Common myeloid progenitor, CD34-positive (primary cell): ENCODE results near the gene CBX7.

Experiments used
- CTCF ChIA-PET: fragments of 350-600 bp; sonication (Branson Sonifier 250); formaldehyde crosslinking; loops from one replicate; lab custom pipeline; 2021; ENCODE audit warnings: antibody characterized with exemption; lab: Charles Lee
- POLR2A ChIA-PET: fragments of 350-600 bp; sonication (Branson Sonifier 250); formaldehyde crosslinking; loops from one replicate; lab custom pipeline; 2021; ENCODE audit warnings: antibody characterized with exemption; lab: Charles Lee
- DNase-seq, 3 donors: peaks; one replicate each; pipeline versions ENCODE4 v3.0.0 to v3.0.0-alpha.2; 2013
- H3K27ac ChIP-seq, 2 experiments: 1 replicate in 1 of 2; 2 replicates in 1 of 2; pipeline ENCODE4 v1.7.0; 2013; ENCODE audit warnings: inconsistent platforms in 2 of 2, low read length in 2 of 2, mild to moderate bottlenecking in 2 of 2, low read depth in 1 of 2, moderate library complexity in 1 of 2; ENCODE audit not compliant: severe bottlenecking in 2 of 2, insufficient read depth in 1 of 2, poor library complexity in 1 of 2
- H3K27me3 ChIP-seq, 5 experiments: replicated peaks in 2 of 5; 1 replicate in 3 of 5; 2 replicates in 2 of 5; pipeline versions ENCODE4 v1.6.1 to v1.7.0; 2013; ENCODE audit warnings: low read length in 4 of 5, mild to moderate bottlenecking in 2 of 5, moderate library complexity in 2 of 5, inconsistent platforms in 1 of 5; ENCODE audit not compliant: insufficient read depth in 5 of 5, control insufficient read depth in 4 of 5
- H3K36me3 ChIP-seq, 4 experiments: 1 replicate in 2 of 4; 2 replicates in 2 of 4; pipeline versions ENCODE4 v1.6.1 to v1.7.0; 2013; ENCODE audit warnings: low read length in 3 of 4, control low read depth in 1 of 4, mild to moderate bottlenecking in 1 of 4; ENCODE audit not compliant: control insufficient read depth in 4 of 4, insufficient read depth in 4 of 4
- H3K4me1 ChIP-seq, 4 experiments: 1 replicate in 3 of 4; 2 replicates in 1 of 4; pipeline versions ENCODE4 v1.6.1 to v1.7.1; 2013; ENCODE audit warnings: low read length in 3 of 4, mild to moderate bottlenecking in 3 of 4, control low read depth in 1 of 4, inconsistent platforms in 1 of 4, moderate library complexity in 1 of 4; ENCODE audit not compliant: control insufficient read depth in 4 of 4, insufficient read depth in 4 of 4; ENCODE audit errors: control extremely low read depth in 1 of 4
- H3K4me3 ChIP-seq, 7 experiments: 1 replicate in 4 of 7; 2 replicates in 3 of 7; pipeline versions ENCODE4 v1.5.1 to v1.7.0; 2013; ENCODE audit warnings: mild to moderate bottlenecking in 7 of 7, low read length in 6 of 7, moderate library complexity in 6 of 7, inconsistent platforms in 2 of 7, low read depth in 2 of 7, control low read depth in 1 of 7; ENCODE audit not compliant: insufficient read depth in 4 of 7, control insufficient read depth in 1 of 7; ENCODE audit errors: extremely low read depth in 1 of 7
- H3K9me3 ChIP-seq, 5 experiments: 1 replicate in 4 of 5; 2 replicates in 1 of 5; pipeline versions ENCODE4 v1.6.1 to v1.7.1; 2013; ENCODE audit warnings: low read length in 4 of 5, mild to moderate bottlenecking in 2 of 5, inconsistent platforms in 1 of 5, low read depth in 1 of 5, moderate library complexity in 1 of 5; ENCODE audit not compliant: control insufficient read depth in 4 of 5, insufficient read depth in 2 of 5; ENCODE audit errors: control extremely low read depth in 1 of 5
- WGBS: methylation state at CpG from one replicate; pipeline ENCODE4 v1.1.5; 2013; ENCODE audit not compliant: insufficient coverage; 5-methylcytosine and 5-hydroxymethylcytosine counted together

Gene CBX7

GRCh38 chr22:39103431-39103830, 49.0 kb downstream of the CBX7 start:
- ChIA-PET CTCF (no interaction called here), POLR2A (no interaction called here)

GRCh38 chr22:39101226-39101625, 51.3 kb downstream of the CBX7 start:
- no peak overlapping the region for H3K27ac ChIP-seq
- 93% methylated on average over 7 of the region's 13 CpGs for WGBS
- no peaks in the 10 kb centered on the region for H3K9me3 ChIP-seq
- DNase-seq = no peak
- no peaks in the 10 kb centered on the region for H3K27me3 ChIP-seq
- POLR2A ChIA-PET = no interaction called here
- H3K36me3 ChIP-seq = no peaks in the 10 kb centered on the region
- CTCF ChIA-PET = no interaction called here
- no peak overlapping the region for H3K4me3 ChIP-seq
- peaks cover 0 to 15% (median 10%) of the 10 kb centered on the region in 4 experiments for H3K4me1 ChIP-seq

More at GRCh38 chr22:39103431-39103830, 49.0 kb downstream of the CBX7 start:
- WGBS = 93% methylated on average over 2 of the region's 2 CpGs
- H3K9me3 ChIP-seq = no peaks in the 10 kb centered on the region
- DNase-seq = no peak
- H3K4me3 ChIP-seq = no peak overlapping the region
- H3K36me3 ChIP-seq = no peaks in the 10 kb centered on the region
- no peak overlapping the region for H3K27ac ChIP-seq
- H3K4me1 ChIP-seq = no peaks in the 10 kb centered on the region
- H3K27me3 ChIP-seq = no peaks in the 10 kb centered on the region

DNA sequence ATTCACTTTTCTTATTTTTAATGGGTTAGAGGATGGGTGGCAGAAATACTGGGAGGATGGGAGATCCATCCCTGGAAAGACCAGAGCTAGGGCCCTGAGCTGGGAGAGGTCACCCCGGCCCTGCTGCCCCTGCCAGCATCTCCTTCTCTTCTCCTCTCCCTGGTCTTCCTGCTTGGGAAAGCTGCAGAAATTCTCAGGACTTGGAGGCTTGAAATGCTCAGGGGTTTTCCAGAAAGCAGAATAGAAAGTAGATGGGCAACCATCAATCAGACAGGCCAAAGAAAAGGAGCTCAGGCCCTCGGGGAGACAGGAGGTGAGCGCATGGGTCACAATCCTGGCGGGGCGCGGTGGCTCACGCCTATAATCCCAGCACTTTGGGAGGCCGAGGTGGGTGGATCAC, 53.9 kb downstream of the CBX7 start:
- Histone ChIP-seq H3K36me3 (no peaks in the 10 kb centered on the region), H3K4me3 (no peak overlapping the region), H3K27ac (no peak overlapping the region), H3K9me3 (no peaks in the 10 kb centered on the region), H3K27me3 (no peaks in the 10 kb centered on the region), H3K4me1 (peaks cover 0 to 15% (median 10%) of the 10 kb centered on the region in 4 experiments)
- POLR2A ChIA-PET = no interaction called here
- WGBS = 100% methylated on average over 7 of the region's 8 CpGs
- CTCF ChIA-PET = interaction anchor here (0.5 to 2.1 kb wide), 3 partner anchors 13 to 117 kb away, joined by 3 to 5 read pairs (median 3); partner anchors contain the start of gene APOBEC3B
- DNase-seq = no peak

DNA sequence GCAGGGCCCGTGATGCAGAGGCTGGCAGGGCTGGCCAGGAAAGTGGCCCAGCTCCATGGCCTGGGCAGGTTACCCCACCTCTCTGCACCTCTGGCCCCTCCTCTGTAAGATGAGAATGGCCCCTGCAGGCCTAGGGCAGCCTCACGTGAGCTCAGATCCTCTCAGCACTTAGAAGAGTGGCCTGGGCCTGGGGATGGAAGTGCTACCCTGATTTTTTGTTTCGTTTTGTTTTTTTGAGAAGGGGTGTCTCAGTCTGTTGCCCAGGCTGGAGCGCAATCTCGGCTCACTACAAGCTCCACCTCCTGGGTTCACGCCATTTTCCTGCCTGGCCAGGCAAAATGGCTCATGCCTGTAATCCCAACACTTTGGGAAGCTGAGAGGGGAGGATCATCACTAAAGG, 54.5 kb downstream of the CBX7 start:
- no peak for DNase-seq
- Histone ChIP-seq H3K36me3 (no peaks in the 10 kb centered on the region), H3K4me1 (peaks cover 0 to 15% (median 10%) of the 10 kb centered on the region in 4 experiments), H3K9me3 (no peaks in the 10 kb centered on the region), H3K4me3 (no peak overlapping the region), H3K27ac (no peak overlapping the region), H3K27me3 (no peaks in the 10 kb centered on the region)
- 94% methylated on average over 3 of the region's 6 CpGs for WGBS
- POLR2A ChIA-PET = no interaction called here
- CTCF ChIA-PET = interaction anchor here (0.5 to 2.1 kb wide), 3 partner anchors 13 to 117 kb away, joined by 3 to 5 read pairs (median 3); partner anchors contain the start of gene APOBEC3B

DNA sequence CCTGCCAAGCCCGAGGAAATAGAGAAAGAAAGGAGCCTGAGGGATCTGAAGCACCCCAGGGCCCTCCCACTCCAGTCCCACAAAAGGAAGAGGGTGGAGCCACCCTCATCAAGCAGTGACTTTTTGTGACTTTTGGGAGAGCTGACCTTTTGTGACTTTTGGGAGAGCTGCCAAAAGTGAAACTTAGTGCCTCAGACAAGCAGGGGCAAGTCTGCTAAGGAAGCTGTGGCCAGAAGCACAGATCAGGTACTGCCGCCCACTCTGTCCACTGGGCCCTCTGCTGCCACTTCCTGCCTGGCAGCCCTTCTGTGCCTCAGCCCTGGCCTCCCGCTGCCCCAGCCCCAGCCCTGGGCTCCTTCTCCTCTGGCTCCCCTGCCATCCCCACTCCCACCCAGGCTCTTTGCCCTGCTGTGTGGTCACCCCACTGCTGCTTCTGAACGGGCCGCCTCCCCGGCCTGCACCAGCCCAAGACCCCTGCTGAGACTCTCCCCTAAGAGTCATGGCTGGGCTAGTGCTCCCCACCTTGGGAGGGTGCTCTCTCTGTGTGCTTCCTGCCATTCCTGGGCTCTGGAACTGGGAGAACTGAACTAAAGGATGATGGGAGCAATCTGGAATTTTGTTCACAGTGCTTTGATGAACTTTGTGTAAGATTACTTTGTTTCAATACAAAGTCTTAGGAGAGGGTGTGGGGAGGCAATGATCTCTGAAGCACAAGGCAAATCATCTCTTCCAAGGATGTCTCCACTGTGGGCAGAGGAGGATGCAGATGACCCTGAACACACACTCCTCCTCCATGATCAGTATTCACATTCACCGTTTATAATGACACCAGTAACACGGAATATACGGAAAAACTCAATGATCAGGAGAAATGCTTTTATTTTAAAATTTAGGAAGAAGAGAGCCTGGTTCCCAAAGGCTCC, 55.1 kb downstream of the CBX7 start, which contains the start of gene APOBEC3H:
APOBEC3H (plus strand) TSS at position 147 of the 923 bp plus-strand sequence. CDS start 3,035 bp downstream, outside the sequence.
- ChIA-PET POLR2A (no interaction called here), CTCF (interaction anchor here (0.5 to 2.1 kb wide), 2 partner anchors 14 to 87 kb away, joined by 3 to 5 read pairs; no protein-coding TSS in a partner anchor)
- H3K9me3 ChIP-seq = no peaks in the 10 kb centered on the region
- peak within 1 kb of the TSS in 3 of 7 experiments; percentile 19 to 33 (median 25) for H3K4me3 ChIP-seq
- no peaks in the 10 kb centered on the region for H3K36me3 ChIP-seq
- no peak within 1 kb of the TSS for H3K27ac ChIP-seq
- no peaks in the 10 kb centered on the region for H3K27me3 ChIP-seq
- H3K4me1 ChIP-seq = peaks cover 0 to 19% (median 10%) of the 10 kb centered on the region in 4 experiments
- DNase-seq = peak; percentile 36 to 71 (median 68)
- WGBS = 95% methylated on average over 4 of the region's 9 CpGs

GRCh38 chr22:39095971-39096370, 56.5 kb downstream of the CBX7 start:
- Histone ChIP-seq H3K9me3 (no peaks in the 10 kb centered on the region), H3K27ac (no peak overlapping the region), H3K4me1 (peaks cover 0 to 20% (median 10%) of the 10 kb centered on the region in 4 experiments), H3K27me3 (no peaks in the 10 kb centered on the region), H3K36me3 (no peaks in the 10 kb centered on the region), H3K4me3 (no peak overlapping the region)
- no peak for DNase-seq
- CTCF ChIA-PET = no interaction called here
- 92% methylated on average over 3 of the region's 3 CpGs for WGBS
- POLR2A ChIA-PET = interaction anchor here (1.1 kb wide), 1 partner anchor 15 kb away, joined by 4 read pairs; no protein-coding TSS in a partner anchor
